CD4-positive, alpha-beta memory T cell (primary cell): ENCODE results near the gene SLBP. TPM values are rescaled to one million over a fixed set of nuclear protein-coding genes. Genes with fewer than 3 reads are reported as not detected.

ENCODE experiments used
- CTCF ChIA-PET: fragments of 350-600 bp; sonication (Branson Sonifier 250); formaldehyde crosslinking; loops from one replicate; lab custom pipeline; 2021; ENCODE audit warnings: inconsistent platforms; ENCODE audit not compliant: partially characterized antibody; lab: Charles Lee
- POLR2A ChIA-PET: fragments of 350-600 bp; sonication (Branson Sonifier 250); formaldehyde crosslinking; loops from one replicate; lab custom pipeline; 2021; ENCODE audit not compliant: partially characterized antibody; lab: Charles Lee
- DNase-seq, 5 donors: peaks; one replicate each; pipeline versions ENCODE4 v3.0.0 to v3.0.0-alpha.2; 2020 to 2022; ENCODE audit warnings: mixed read lengths in 1 of 5
- H3K27ac ChIP-seq: one replicate; pipeline ENCODE4 v1.7.0; 2013; ENCODE audit warnings: low read depth, low read length
- H3K27me3 ChIP-seq: 2 replicates; pipeline ENCODE4 v1.7.0; 2013; ENCODE audit warnings: mild to moderate bottlenecking, low read length, moderate library complexity; ENCODE audit not compliant: insufficient read depth
- H3K36me3 ChIP-seq: 2 replicates; pipeline ENCODE4 v1.7.0; 2013; ENCODE audit warnings: mild to moderate bottlenecking, low read length, moderate library complexity; ENCODE audit not compliant: insufficient read depth
- H3K4me1 ChIP-seq: 2 replicates; pipeline ENCODE4 v1.7.0; 2013; ENCODE audit warnings: mild to moderate bottlenecking, low read length, moderate library complexity; ENCODE audit not compliant: insufficient read depth
- H3K4me3 ChIP-seq, 2 donors: one replicate each; pipeline ENCODE4 v1.7.0; 2013; ENCODE audit warnings: low read length in 2 of 2, mild to moderate bottlenecking in 1 of 2
- H3K9me3 ChIP-seq, 2 donors: one replicate each; pipeline ENCODE4 v1.7.0; 2013; ENCODE audit warnings: low read length in 2 of 2, control low read depth in 1 of 2; ENCODE audit not compliant: control insufficient read depth in 1 of 2
- H3K27ac Mint-ChIP-seq, 7 donors: one replicate each; pipeline ENCODE4 v1.8.0; 2020 to 2021; ENCODE audit warnings: mixed read lengths in 7 of 7, mild to moderate bottlenecking in 6 of 7, inconsistent platforms in 3 of 7, moderate library complexity in 3 of 7
- H3K27me3 Mint-ChIP-seq, 2 donors: one replicate each; pipeline ENCODE4 v1.8.0; 2020 to 2021; ENCODE audit warnings: mixed read lengths in 2 of 2
- H3K36me3 Mint-ChIP-seq, 2 donors: one replicate each; pipeline ENCODE4 v1.8.0; 2020 to 2021; ENCODE audit warnings: mixed read lengths in 2 of 2, inconsistent platforms in 1 of 2, mild to moderate bottlenecking in 1 of 2
- H3K4me1 Mint-ChIP-seq, 4 donors: one replicate each; pipeline ENCODE4 v1.8.0; 2020 to 2021; ENCODE audit warnings: mixed read lengths in 4 of 4, mild to moderate bottlenecking in 1 of 4
- H3K4me3 Mint-ChIP-seq, 8 donors: one replicate each; pipeline ENCODE4 v1.8.0; 2020 to 2021; ENCODE audit warnings: mixed read lengths in 8 of 8, mild to moderate bottlenecking in 7 of 8, moderate library complexity in 6 of 8, inconsistent platforms in 3 of 8
- H3K9me3 Mint-ChIP-seq, 8 donors: one replicate each; pipeline ENCODE4 v1.8.0; 2020 to 2021; ENCODE audit warnings: mixed read lengths in 8 of 8, mild to moderate bottlenecking in 5 of 8, inconsistent platforms in 3 of 8, moderate library complexity in 1 of 8
- intact Hi-C: fragments of 100-400 bp; cut with micrococcal nuclease; formaldehyde crosslinking; loops from one replicate; pipeline ENCODE4 v1.15.1; 2023
- polyA plus RNA-seq, 2 donors: library from polyadenylated mRNA; unstranded; fragments of 300-500 nt; fragmentation: Illumina TruSeq; gene quantifications; one replicate each; pipeline ENCODE4 v1.2.3, GENCODE V29; 2021
- total RNA-seq, 2 experiments: library from RNA; stranded (reverse); gene quantifications; one replicate each; pipeline ENCODE4 v1.2.3, GENCODE V29; 2021

SLBP gene
- total and polyA plus RNA-seq, 4 experiments from 2014 or later: 41.8 to 71.6 (median 58.0) TPM

- H3K36me3 ChIP-seq: no peaks in the 10 kb centered on the region
- no peaks in the 10 kb centered on the region for H3K9me3 ChIP-seq
- no peak overlapping the region for H3K4me3 ChIP-seq
- H3K36me3 Mint-ChIP-seq: no peaks in the 10 kb centered on the region
- H3K27ac ChIP-seq: no peak overlapping the region
- H3K27me3 Mint-ChIP-seq: no peaks in the 10 kb centered on the region
- H3K4me1 Mint-ChIP-seq: peaks cover 0 to 6% (median 3%) of the 10 kb centered on the region in 4 donors
- H3K4me3 Mint-ChIP-seq: no peak overlapping the region
- no peaks in the 10 kb centered on the region for H3K27me3 ChIP-seq
- CTCF ChIA-PET: interaction anchor here (0.9 to 1.1 kb wide), 2 partner anchors 46 to 516 kb away, joined by 3 read pairs; no protein-coding TSS in a partner anchor
- no peaks in the 10 kb centered on the region for H3K4me1 ChIP-seq
- no peak for DNase-seq
- POLR2A ChIA-PET: no interaction called here
- no peak overlapping the region for H3K27ac Mint-ChIP-seq
- H3K9me3 Mint-ChIP-seq: peaks cover 0 to 1% (median 0%) of the 10 kb centered on the region in 8 donors
- intact Hi-C loops: no loop called here
These were observed 65.4 kb downstream of the SLBP start for GRCh38 chr4:1646690-1647089.

DNA sequence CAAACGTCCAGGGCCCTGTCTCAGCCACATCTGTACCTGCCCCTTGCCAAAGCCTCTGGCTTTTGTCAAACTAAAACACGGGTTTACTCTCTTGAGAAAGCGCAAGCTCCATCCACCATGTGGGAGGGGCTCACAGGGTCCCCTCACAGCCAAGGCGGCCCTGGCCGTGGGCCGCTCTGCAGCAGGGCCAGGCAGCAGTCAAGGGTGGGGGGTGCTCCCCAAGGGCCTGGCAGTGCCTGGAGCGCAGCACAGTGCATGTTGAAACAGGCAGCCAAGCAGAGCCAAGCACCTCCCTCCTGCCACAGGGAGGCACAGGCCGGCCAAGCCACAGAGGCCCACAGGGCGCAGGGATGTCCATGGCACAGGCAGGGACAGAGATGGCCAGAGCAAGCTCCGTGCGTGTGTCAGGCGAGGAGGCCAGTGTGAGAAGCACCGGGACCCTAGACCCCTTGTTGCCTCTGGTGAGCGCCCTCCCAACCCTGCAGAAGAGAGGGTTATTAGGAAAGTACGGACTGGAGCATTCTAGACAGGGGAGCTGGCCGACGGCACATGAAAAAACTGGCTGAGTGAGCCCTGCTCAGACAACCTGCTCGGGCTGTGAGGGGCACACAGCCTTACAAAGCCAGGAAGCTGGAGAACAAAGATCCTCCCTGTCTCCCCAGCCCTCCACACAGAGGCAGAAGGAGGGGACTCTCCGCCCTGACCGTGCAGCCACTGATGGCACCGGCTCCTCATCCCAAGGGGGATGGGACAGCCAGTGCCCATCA, 67.0 kb downstream of the SLBP start:
- H3K27me3 ChIP-seq: no peaks in the 10 kb centered on the region
- CTCF ChIA-PET: no interaction called here
- H3K36me3 ChIP-seq: no peaks in the 10 kb centered on the region
- H3K9me3 Mint-ChIP-seq: peaks cover 0 to 1% (median 0%) of the 10 kb centered on the region in 8 donors
- intact Hi-C loops: no loop called here
- DNase-seq: no peak
- no peak overlapping the region for H3K4me3 ChIP-seq
- H3K27ac ChIP-seq: no peak overlapping the region
- H3K9me3 ChIP-seq: no peaks in the 10 kb centered on the region
- H3K27ac Mint-ChIP-seq: no peak overlapping the region
- H3K4me1 ChIP-seq: no peaks in the 10 kb centered on the region
- POLR2A ChIA-PET: no interaction called here
- H3K4me3 Mint-ChIP-seq: no peak overlapping the region
- H3K27me3 Mint-ChIP-seq: no peaks in the 10 kb centered on the region
- peaks cover 0 to 6% (median 3%) of the 10 kb centered on the region in 4 donors for H3K4me1 Mint-ChIP-seq
- H3K36me3 Mint-ChIP-seq: no peaks in the 10 kb centered on the region

GRCh38 chr4:1643971-1644735, 68.0 kb downstream of the SLBP start:
- no peaks in the 10 kb centered on the region for H3K36me3 Mint-ChIP-seq
- no peak overlapping the region for H3K27ac Mint-ChIP-seq
- intact Hi-C loops: no loop called here
- H3K27ac ChIP-seq: no peak overlapping the region
- H3K36me3 ChIP-seq: no peaks in the 10 kb centered on the region
- no peak for DNase-seq
- no peak overlapping the region for H3K4me3 Mint-ChIP-seq
- POLR2A ChIA-PET: no interaction called here
- H3K4me1 ChIP-seq: no peaks in the 10 kb centered on the region
- no peaks in the 10 kb centered on the region for H3K27me3 ChIP-seq
- CTCF ChIA-PET: no interaction called here
- H3K27me3 Mint-ChIP-seq: no peaks in the 10 kb centered on the region
- no peaks in the 10 kb centered on the region for H3K9me3 ChIP-seq
- peaks cover 0 to 6% (median 3%) of the 10 kb centered on the region in 4 donors for H3K4me1 Mint-ChIP-seq
- peaks cover 0 to 1% (median 0%) of the 10 kb centered on the region in 8 donors for H3K9me3 Mint-ChIP-seq
- no peak overlapping the region for H3K4me3 ChIP-seq

Other genes with a start within 250 kb of the SLBP start
- gene FAM53A, start 28.0 kb downstream of the SLBP start, total RNA-seq: 1 to 10 TPM in 1 of 2 experiments, under 1 TPM in 1; 0.89 to 2.2 TPM
- gene FAM53A, start 28.0 kb downstream of the SLBP start, polyA plus RNA-seq: 1 to 10 TPM; 1.1 to 2.8 TPM
- 10 to 100 TPM; 40.6 to 42.1 TPM for gene TMEM129, start 9.0 kb upstream of the SLBP start, total RNA-seq
- 10 to 100 TPM; 36.8 to 40.3 TPM for gene TMEM129, start 9.0 kb upstream of the SLBP start, polyA plus RNA-seq
- 100 to 1,000 TPM; 134 to 136 TPM for gene TACC3, start 9.2 kb upstream of the SLBP start, total RNA-seq
- 10 to 100 TPM; 37.3 to 61.8 TPM for gene TACC3, start 9.2 kb upstream of the SLBP start, polyA plus RNA-seq
- under 1 TPM; 0.53 to 0.67 TPM for gene FGFR3, start 81.0 kb upstream of the SLBP start, total RNA-seq
- not detected for gene FGFR3, start 81.0 kb upstream of the SLBP start, polyA plus RNA-seq
- gene LETM1, start 143.8 kb upstream of the SLBP start, total RNA-seq: 10 to 100 TPM; 38.8 to 42.8 TPM
- gene LETM1, start 143.8 kb upstream of the SLBP start, polyA plus RNA-seq: 10 to 100 TPM in 1 of 2 donors, 1 to 10 TPM in 1; 6.5 to 12.2 TPM
- 10 to 100 TPM; 54.8 to 57.4 TPM for gene NSD2, start 159.1 kb upstream of the SLBP start, total RNA-seq
- 10 to 100 TPM in 1 of 2 donors, 1 to 10 TPM in 1; 1.1 to 11.7 TPM for gene NSD2, start 159.1 kb upstream of the SLBP start, polyA plus RNA-seq